Tibial artery (tissue), 4 donors: ENCODE results near the gene CLIC3.

Source experiments
- DNase-seq, 2 donors: peaks; one replicate each; pipeline ENCODE4 v3.0.0-alpha.2; 2019
- H3K27ac ChIP-seq, 2 donors: fragments of 200-600 bp; sonication (generic) in 1 of 2; 1 replicate in 1 of 2; 2 replicates in 1 of 2; pipeline ENCODE4 v1.5.1; 2018 to 2019; ENCODE audit warnings: mild to moderate bottlenecking in 1 of 2
- H3K27me3 ChIP-seq, 2 donors: fragments of 200-600 bp; sonication (generic) in 1 of 2; one replicate each; pipeline versions ENCODE4 v1.5.1 to v1.6.0; 2016 to 2019
- H3K36me3 ChIP-seq, 3 donors: fragments of 200-600 bp; sonication (generic) in 2 of 3; one replicate each; pipeline ENCODE4 v1.5.1; 2016 to 2019; ENCODE audit warnings: mild to moderate bottlenecking in 2 of 3
- H3K4me1 ChIP-seq, 4 donors: fragments of 200-600 bp; sonication (generic) in 2 of 4; 1 replicate in 3 of 4; 2 replicates in 1 of 4; pipeline ENCODE4 v1.5.1; 2016 to 2019
- H3K4me3 ChIP-seq, 2 donors: fragments of 200-600 bp; sonication (generic) in 1 of 2; 1 replicate in 1 of 2; 2 replicates in 1 of 2; pipeline ENCODE4 v1.5.1; 2018 to 2019; ENCODE audit warnings: mild to moderate bottlenecking in 2 of 2
- H3K9me3 ChIP-seq, 3 donors: fragments of 200-600 bp; sonication (generic) in 1 of 3; one replicate each; pipeline ENCODE4 v1.5.1; 2016 to 2019
- intact Hi-C: fragments of 100-400 bp; cut with DNase I; formaldehyde crosslinking; loops from one replicate; pipeline ENCODE4 v1.15.0; 2023; ENCODE audit warnings: low total_unique reads
- TF ChIP-seq, protein P1 (sequence below), 2 experiments: fragments of 200-600 bp in 1 of 2; fragments of 450-650 bp in 1 of 2; IDR thresholded peaks; one replicate each; pipeline ENCODE4 v1.5.1; 2017 to 2019; ENCODE audit warnings: antibody characterized with exemption in 2 of 2, mild to moderate bottlenecking in 1 of 2, moderate library complexity in 1 of 2

The CLIC3 gene

DNA sequence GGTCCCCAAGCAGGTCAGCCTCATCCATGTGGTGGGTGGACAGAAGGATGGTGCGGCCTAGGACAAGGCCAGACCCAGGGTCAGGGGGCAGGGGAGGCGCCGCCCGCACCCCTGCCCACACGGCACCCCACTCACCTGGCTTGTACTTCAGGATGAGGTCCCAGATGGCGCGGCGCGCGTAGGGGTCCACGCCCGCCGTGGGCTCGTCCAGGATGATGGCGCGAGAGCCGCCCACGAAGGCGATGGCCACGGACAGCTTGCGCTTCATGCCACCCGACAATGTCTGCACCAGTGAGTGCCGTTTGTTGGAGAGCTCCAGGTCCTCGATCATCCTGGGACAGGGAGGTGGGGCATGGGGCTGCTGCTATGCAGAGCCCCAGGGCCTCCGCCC, 19.2 kb upstream of the CLIC3 start:
- Histone ChIP-seq H3K4me3 (no peak overlapping the region), H3K9me3 (no peaks in the 10 kb centered on the region), H3K4me1 (no peaks in the 10 kb centered on the region), H3K36me3 (peaks cover 31 to 93% (median 74%) of the 10 kb centered on the region in 3 donors), H3K27me3 (no peaks in the 10 kb centered on the region), H3K27ac (no peak overlapping the region)
- DNase-seq = no peak
- TF ChIP-seq, protein P1, sequence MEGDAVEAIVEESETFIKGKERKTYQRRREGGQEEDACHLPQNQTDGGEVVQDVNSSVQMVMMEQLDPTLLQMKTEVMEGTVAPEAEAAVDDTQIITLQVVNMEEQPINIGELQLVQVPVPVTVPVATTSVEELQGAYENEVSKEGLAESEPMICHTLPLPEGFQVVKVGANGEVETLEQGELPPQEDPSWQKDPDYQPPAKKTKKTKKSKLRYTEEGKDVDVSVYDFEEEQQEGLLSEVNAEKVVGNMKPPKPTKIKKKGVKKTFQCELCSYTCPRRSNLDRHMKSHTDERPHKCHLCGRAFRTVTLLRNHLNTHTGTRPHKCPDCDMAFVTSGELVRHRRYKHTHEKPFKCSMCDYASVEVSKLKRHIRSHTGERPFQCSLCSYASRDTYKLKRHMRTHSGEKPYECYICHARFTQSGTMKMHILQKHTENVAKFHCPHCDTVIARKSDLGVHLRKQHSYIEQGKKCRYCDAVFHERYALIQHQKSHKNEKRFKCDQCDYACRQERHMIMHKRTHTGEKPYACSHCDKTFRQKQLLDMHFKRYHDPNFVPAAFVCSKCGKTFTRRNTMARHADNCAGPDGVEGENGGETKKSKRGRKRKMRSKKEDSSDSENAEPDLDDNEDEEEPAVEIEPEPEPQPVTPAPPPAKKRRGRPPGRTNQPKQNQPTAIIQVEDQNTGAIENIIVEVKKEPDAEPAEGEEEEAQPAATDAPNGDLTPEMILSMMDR (IDR thresholded peaks at IDR 0.05) = no peak
- intact Hi-C loops = no loop called here

DNA sequence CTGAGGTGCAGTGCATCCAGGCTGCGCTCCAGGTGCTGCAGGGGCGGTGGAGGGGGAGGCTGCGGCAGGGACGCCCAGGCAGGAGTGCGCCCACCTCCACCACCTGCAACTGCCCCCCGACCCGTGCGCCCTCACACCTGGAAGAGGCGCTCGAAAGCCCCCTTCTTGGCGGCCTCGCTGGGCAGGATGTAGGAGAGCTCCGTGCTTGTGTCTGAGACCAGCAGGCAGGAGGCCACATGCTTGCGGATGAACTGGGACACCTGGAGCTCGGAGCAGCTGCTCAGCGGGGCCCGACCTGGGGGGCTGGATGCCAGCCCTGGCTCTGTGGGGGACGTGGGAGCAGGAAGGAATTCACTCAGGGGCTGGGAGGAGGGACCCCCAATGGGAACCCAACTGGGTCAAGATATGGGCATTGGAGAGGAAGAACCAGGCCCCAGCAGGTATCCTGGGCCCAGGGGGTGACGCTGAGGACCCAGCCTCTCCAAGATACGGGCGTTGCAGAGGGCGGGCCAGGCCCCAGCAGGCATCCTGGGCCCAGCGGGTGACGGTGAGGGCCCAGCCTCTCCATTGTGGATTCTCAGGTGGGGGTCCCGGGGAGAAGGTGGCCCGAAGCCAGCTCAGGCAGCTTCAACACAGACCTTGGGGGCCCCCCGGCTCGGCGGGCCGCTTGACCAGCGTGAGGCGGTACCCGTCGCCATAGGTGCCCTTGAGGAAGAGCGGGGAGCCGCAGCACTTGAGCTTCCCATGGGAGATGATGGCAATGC, 18.6 kb upstream of the CLIC3 start:
- Histone ChIP-seq H3K4me1 (no peaks in the 10 kb centered on the region), H3K9me3 (no peaks in the 10 kb centered on the region), H3K36me3 (peaks cover 31 to 93% (median 77%) of the 10 kb centered on the region in 3 donors), H3K27ac (no peak overlapping the region), H3K27me3 (no peaks in the 10 kb centered on the region), H3K4me3 (no peak overlapping the region)
- intact Hi-C loops = no loop called here
- DNase-seq = no peak
- TF ChIP-seq, protein P1 (IDR thresholded peaks at IDR 0.05) = no peak

DNA sequence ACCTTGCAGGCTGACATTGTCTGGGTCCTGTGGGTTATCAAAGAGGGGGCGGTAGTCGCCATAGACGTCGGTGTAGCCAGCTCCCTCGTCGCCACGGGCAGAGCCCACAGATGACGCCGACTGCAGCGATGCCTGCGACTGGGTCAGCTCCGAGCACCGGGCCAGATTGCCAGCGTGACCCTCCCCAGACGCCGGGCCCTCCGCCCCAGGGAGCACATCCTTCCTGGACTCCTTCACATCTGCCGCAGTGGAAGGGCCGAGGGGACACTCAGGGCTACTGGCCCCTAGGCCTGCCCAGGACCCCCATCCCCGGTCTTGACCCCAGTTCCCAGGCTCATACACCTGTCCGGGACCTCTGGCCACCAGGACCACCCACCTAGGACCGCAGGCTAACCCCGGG, 17.8 kb upstream of the CLIC3 start:
- Histone ChIP-seq H3K27ac (no peak overlapping the region), H3K4me3 (no peak overlapping the region), H3K9me3 (no peaks in the 10 kb centered on the region), H3K36me3 (peaks cover 31 to 97% (median 85%) of the 10 kb centered on the region in 3 donors), H3K27me3 (no peaks in the 10 kb centered on the region), H3K4me1 (no peaks in the 10 kb centered on the region)
- no peak for DNase-seq
- intact Hi-C loops = no loop called here
- TF ChIP-seq, protein P1 (IDR thresholded peaks at IDR 0.05) = no peak

DNA sequence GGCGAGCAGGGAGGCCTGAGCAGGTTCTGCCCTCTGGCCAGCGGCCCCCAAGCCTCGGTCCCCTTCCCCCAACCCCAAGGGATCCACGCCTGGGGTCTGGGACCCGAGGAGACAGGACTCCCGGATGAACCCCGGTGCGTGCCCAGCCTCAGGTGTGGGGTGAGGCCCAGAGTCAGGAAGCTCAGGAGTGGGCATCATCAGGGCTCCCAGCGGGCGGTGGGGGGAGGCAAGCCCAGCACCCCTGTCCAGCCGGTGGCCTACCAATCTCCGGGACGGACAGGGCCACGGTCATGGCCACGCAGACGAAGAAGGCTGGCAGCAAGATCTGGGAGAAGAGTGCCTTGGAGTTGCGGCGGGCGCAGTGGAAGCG, 17.2 kb upstream of the CLIC3 start:
- no peak for DNase-seq
- intact Hi-C loops = no loop called here
- Histone ChIP-seq H3K4me3 (no peak overlapping the region), H3K4me1 (no peaks in the 10 kb centered on the region), H3K27ac (no peak overlapping the region), H3K36me3 (peaks cover 31 to 97% (median 89%) of the 10 kb centered on the region in 3 donors), H3K9me3 (no peaks in the 10 kb centered on the region), H3K27me3 (no peaks in the 10 kb centered on the region)
- TF ChIP-seq, protein P1 (IDR thresholded peaks at IDR 0.05) = no peak

DNA sequence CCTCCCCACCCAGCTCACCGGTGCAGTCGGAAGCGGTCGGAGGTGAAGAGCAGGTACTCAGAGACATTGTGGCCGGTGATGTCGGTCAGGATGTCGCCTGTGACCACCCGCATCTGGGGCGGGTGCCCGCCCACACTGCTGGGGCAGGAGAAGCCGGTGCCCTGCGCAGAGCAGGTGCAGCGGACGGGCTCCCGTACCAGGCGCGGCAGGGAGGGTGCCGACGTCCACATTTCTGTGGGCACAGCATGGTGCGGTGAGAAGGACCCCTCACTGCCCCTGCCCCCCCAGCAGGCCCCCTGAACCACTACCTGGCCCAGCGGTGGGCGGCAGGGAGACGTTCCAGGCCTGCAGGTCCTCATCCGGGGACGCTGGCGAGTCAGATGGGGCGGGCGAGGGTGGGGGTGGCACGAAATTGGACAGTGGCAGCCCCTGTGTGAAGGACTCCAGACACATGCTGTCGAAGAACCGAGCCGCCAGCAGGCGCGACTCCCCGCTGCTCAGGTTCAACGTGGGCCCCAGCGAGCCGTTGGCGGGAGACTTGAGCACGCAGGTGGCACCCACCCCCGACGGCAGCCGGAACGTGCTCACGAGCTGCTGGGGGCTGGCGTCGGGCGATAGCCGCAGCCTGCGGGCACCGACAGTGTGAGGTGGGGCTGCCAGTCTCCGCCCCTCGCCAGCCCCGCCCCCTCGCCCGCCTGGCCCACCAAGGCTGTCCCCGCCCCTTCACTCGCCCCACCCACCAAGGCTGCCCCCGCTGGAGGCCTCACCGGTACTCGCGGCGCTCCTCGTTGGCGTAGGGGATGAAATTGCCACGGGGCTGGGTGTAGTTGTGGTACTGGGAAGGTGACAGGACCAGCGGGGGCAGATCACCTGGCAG, 16.6 kb upstream of the CLIC3 start:
- H3K36me3 ChIP-seq = peaks cover 30 to 100% (median 92%) of the 10 kb centered on the region in 3 donors
- no peaks in the 10 kb centered on the region for H3K27me3 ChIP-seq

More for the DNA sequence above, 16.6 kb upstream of the CLIC3 start:
- no peaks in the 10 kb centered on the region for H3K9me3 ChIP-seq
- H3K27ac ChIP-seq = no peak overlapping the region
- H3K4me1 ChIP-seq = no peaks in the 10 kb centered on the region
- H3K4me3 ChIP-seq = no peak overlapping the region
- DNase-seq = no peak
- TF ChIP-seq, protein P1 (IDR thresholded peaks at IDR 0.05) = no peak
- intact Hi-C loops = no loop called here
